HG03565 (cell line): ENCODE results near the gene ZNF747.
"Not testable (repeated sequence)": the region's sequence is repeated elsewhere in the genome, so short reads cannot be mapped to it uniquely, and the experiment has no call there.

Source experiments
- ATAC-seq: cut with Tn5 transposase; IDR thresholded peaks from one replicate; pipeline ENCODE4 v1.9.1; 2021; ENCODE audit warnings: mild to moderate bottlenecking, moderate library complexity; ENCODE audit not compliant: unreplicated experiment

Gene ZNF747

GRCh38 chr16:30557957-30558788 is 23.5 kb upstream of the ZNF747 start, which contains the start of gene ZNF764:
Gene ZNF764, minus strand, starts transcription at chr16:30558374. Its CDS starts 192 bp downstream, at chr16:30558182.
- ATAC-seq, result peak; percentile 76

- no peak for ATAC-seq
Observed at GRCh38 chr16:30557707-30557956, 23.0 kb upstream of the ZNF747 start.

GRCh38 chr16:30556125-30556473 is 21.4 kb upstream of the ZNF747 start:
- ATAC-seq, result no peak

- no peak for ATAC-seq
Observed at GRCh38 chr16:30555315-30556124, 20.9 kb upstream of the ZNF747 start.

- no peak for ATAC-seq
Observed at GRCh38 chr16:30554557-30555314, 20.1 kb upstream of the ZNF747 start.

GRCh38 chr16:30553393-30553899 is 18.8 kb upstream of the ZNF747 start:
- no peak for ATAC-seq

- ATAC-seq, result no peak
Observed at GRCh38 chr16:30552956-30553355, 18.3 kb upstream of the ZNF747 start.

GRCh38 chr16:30551781-30552180 is 17.1 kb upstream of the ZNF747 start:
- ATAC-seq, result no peak

- no peak for ATAC-seq
Observed at GRCh38 chr16:30548416-30549253, 14.0 kb upstream of the ZNF747 start.

- no peak for ATAC-seq
Observed at GRCh38 chr16:30546115-30546514, 11.5 kb upstream of the ZNF747 start.

- ATAC-seq, result no peak
Observed at GRCh38 chr16:30543067-30543466, 8.4 kb upstream of the ZNF747 start.

- ATAC-seq, result no peak
Observed at GRCh38 chr16:30541502-30542329, 7.1 kb upstream of the ZNF747 start.

- ATAC-seq, result not testable (repeated sequence)
Observed at GRCh38 chr16:30540916-30541464, 6.3 kb upstream of the ZNF747 start.

- ATAC-seq, result not testable (repeated sequence)
Observed at GRCh38 chr16:30539986-30540526, 5.4 kb upstream of the ZNF747 start.

- no peak for ATAC-seq
Observed at GRCh38 chr16:30539000-30539964, 4.6 kb upstream of the ZNF747 start.

- ATAC-seq, result not testable (repeated sequence)
Observed at GRCh38 chr16:30536391-30537024, 1.9 kb upstream of the ZNF747 start.

GRCh38 chr16:30535777-30536190 is 1.1 kb upstream of the ZNF747 start:
- no peak for ATAC-seq
